ENCODE measurements around the gene NR5A2.

NR5A2 gene

DNA sequence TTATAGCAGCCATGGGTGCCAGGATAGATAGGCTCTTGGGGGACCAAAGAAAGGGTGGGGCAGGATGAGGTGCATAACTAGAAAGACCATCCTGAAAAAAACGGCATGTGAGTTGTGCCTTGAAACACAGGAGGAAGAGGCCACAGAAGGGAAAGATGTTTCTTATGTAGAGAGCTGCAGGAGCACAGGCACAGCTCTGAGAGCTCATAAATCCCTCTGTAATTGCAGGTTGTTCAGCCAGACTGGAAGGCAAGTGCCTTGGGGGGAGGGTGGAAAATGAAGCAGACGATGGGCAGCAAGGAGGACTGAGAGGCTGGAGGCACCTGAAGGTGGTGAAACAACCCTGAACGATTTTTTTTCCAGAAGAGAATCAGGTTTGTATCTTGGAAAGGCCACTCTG is 170.7 kb downstream of the NR5A2 start:
- no peak for DNase-seq

DNA sequence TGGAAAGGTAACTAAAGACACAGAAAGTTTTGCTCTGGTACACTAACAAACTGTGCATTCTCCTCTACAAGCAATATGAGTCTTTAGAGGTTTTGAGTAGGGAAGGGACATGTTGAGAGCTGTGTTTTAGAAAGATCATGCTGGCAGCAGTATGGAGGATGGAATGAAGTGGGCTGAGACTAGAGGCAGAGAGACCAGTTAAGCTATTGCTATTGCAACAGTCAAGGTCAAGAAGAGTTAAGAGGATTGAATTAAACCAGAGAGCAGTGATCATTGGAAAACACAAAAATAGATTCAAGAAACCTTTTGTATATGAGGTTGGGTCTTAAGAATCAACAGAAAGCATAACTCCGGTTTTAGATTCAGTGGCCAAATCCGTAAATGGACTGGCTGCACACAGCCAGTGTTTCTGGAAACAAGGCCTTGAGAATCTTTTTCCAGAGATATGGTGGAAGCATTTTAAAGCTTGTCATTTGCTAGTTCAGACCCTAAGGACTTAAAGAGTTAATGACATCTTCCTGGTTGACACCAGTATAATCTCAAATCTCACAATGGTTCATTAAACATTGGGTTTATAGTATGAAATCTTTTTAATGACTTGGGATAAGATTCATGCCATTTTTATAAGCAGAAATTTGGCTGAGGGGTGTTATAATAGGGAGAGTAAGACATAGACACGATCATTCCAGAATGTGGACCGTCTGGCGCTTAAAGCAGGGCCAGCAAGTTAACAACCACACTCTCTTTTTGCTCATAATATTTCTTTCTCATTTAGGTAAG is 177.9 kb downstream of the NR5A2 start:
- no peak for DNase-seq

GRCh38 chr1:200206340-200206739 is 178.8 kb downstream of the NR5A2 start:
- no peak for DNase-seq

- no peak for DNase-seq
These were observed 179.3 kb downstream of the NR5A2 start for GRCh38 chr1:200206761-200207160.

DNA sequence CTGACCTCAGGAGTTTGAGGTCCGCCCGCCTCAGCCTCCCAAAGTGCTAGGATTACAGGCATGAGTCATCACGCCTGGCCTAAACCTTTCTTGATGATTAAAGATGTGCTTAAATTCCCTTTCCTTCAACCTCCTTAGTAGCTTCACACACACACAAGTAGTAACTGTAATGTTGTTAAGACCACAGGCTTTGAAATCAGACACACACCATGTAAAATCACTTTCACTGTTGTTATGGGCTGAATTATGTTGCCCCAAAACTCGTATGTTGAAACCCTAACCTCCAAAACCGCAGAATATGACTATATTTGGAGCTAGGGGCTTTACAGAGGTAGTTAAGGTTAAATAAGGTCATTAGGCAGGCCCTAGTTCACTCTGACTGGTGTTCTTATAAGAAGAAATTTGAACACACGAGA is 180.2 kb downstream of the NR5A2 start:
- DNase-seq = no peak

- no peak for DNase-seq
These were observed 183.6 kb downstream of the NR5A2 start for GRCh38 chr1:200211157-200211556.

DNA sequence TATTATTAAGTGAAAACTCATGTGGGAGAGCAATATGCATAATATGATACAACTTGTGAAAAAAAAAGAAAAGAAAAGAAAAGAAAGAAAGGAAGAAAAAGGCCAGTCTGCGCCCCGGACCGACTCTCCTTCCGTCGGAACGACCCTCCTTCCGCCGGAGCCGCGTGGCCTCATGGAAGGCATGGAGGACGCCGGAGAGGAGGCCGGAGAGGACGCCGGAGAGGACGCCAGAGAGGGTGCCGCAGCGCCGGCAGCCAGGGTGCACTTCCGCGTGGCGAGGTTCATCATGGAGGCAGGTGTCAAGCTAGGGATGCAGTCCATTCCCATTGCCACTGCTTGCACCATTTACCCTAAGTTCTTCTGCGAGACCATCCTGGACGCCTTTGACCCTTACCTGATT is 185.9 kb downstream of the NR5A2 start:
- DNase-seq = no peak

- no peak for DNase-seq
These were observed 186.4 kb downstream of the NR5A2 start for GRCh38 chr1:200213921-200214320.

DNA sequence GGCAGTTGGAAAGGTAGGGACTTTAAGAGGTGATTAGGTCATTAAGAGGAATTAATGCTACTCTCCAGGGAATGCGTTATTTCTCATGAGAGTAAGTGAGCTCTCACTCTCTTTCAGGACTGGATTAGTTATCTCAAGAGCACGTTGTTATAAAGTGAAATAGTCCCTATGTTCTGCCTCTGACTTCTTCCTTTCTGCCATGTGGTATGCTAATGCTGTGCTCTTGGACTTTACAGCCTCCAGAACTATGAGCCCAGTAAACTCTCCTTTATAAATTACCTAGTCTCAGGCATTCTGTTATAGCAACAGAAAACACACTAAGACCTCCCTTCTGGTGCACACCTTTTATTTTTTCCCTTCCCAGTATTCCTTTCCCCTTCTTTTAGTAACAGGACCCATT is 187.8 kb downstream of the NR5A2 start:
- no peak for DNase-seq

DNA sequence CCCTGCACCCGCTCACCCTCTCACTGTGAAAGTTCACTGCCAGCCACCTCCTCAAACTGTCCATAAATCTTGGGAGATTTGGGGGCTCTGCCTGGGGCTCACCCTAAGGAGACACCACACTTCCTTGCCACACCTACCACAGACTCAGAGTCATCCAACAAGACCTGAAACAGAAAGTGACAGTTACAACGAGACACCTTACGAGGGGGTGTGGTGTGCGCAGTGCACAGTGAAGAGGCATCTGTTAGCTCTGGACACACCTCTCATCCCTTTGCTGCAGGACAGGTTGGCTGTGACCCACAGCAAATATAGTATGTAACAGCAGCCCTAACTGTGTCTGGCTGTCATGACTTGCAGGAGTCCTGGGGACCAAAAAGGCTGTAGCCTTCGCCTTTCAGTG is 190.2 kb downstream of the NR5A2 start:
- no peak for DNase-seq

DNA sequence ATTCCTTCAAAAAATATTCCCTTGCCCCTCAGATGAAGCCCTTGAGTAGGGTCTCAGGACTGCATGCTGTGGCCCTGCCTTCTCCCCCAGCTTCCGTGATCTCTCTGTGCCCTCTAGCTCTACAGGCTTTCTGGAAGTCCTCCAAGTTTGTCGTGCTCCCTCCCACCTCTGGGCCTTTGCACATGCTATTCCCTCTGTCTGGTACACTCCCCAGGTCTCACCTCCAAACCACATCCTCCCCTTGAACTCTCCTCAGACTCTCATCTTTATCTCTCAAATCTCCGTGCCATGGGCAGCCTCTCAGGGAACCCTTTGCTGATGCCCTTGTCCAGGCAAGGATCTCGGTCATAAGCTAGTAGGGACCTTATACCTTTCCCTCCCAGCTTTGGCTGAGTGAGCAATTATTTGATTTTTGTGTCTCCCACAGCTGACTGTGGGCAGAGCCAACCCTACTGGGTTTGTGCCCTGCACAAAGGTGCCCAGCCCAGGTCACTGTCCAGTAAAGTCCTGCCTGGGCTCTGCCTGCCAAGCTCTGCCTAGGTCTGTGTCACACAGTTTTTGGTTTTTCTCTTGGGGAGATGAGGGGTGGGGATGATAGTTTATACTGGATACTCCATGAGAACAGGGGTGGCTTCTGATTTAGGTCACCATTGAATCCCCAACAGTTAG is 194.2 kb downstream of the NR5A2 start:
- DNase-seq = no peak

DNA sequence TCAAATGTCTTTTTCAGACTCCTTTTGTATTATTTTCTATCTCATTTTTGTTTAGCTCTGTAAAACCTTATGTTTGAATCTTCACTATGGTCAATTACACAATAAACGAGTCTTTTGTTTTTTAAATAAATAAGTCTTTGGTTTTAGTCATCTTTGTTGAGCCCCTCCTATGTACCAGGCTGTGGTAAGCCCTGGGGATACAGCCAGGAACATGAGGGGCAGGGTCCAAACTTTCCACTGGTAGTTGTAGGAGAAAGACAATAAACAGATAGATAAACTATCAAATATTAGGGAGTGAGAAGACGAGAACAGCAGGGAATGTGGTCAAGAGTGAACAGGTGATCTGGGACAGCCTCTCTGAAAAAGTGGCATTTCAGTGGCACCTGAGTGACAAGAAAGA is 195.7 kb downstream of the NR5A2 start:
- DNase-seq = no peak

GRCh38 chr1:200223613-200224012 is 196.1 kb downstream of the NR5A2 start:
- no peak for DNase-seq

DNA sequence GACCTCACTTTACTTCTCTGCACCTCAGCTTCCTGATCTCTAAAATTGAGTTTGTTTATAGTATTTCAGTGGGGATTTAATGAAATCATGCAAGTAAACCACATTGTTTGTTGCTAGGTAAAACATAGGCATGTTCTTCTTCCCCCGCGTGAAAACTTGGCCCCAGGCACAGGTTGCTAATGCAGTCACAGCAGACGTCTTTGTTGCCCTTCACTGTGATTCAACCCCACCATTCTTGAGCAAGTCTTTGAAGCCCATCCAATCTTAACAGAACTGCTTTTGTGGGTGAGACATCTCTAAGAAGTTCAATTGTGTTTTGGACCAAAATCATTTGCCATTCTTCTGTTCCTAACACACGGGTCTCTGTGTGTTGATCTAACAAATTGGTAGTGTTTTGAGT is 196.8 kb downstream of the NR5A2 start:
- no peak for DNase-seq

DNA sequence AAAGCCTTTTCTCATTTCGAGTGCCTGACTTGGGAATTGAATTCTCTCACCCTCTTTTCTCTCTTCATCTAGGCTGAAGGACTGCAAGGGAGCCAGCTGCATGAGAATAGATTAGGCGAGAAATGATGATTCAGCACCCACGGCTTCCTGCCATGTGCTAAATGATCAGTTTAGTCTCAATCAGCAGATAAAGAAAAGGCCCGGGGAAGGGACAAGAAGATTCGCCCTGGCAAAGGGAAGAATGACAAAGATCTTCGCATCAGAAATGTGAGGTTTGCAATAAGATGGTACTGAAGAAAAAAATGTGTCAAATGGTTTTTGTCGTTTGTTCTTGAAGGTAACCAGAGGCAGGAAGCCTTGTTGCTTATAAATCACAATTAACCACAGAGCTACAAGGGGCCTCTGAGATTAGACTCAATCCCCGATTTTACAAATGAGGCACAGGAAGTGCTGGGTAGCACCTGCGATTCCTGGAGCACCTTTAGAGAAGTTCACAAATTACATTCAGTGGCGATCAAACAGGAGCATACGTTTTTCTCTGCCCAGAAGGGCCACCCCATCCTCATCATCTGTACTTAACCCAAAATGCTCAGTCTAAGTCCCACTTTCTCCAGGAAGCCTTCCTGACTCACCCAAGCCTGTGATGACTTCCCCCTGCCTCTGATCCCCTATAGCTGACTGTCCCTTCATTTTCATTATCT is 198.9 kb downstream of the NR5A2 start:
- no peak for DNase-seq

- no peak for DNase-seq
These were observed 199.4 kb downstream of the NR5A2 start for GRCh38 chr1:200226969-200227303.

All from hypothalamus (tissue), 51 donors.